ENCODE data around the gene ARHGAP11B.
"Not testable (repeated sequence)": the region's sequence is repeated elsewhere in the genome, so short reads cannot be mapped to it uniquely, and the experiment has no call there.

ARHGAP11B gene

DNA sequence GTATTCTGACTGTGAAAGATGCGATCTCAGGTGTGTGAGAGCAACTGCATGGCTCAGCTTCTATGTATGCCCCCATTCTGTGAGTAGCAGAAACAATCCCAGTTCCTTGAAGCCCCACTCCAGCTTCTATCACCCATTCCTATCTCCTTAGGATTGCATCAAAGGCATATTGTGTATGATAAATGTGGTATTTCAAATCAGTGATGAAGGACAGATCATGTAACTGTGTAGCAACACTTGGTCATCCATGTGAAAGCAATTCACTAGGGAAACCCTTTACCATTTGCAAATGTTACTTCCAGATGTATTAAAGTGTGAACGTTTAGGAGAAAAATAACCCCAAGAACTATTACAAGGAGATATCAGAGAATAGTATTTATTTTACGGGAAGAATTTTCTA, 55.1 kb downstream of the ARHGAP11B start:
- H3K27ac Mint-ChIP-seq, result not testable (repeated sequence)

DNA sequence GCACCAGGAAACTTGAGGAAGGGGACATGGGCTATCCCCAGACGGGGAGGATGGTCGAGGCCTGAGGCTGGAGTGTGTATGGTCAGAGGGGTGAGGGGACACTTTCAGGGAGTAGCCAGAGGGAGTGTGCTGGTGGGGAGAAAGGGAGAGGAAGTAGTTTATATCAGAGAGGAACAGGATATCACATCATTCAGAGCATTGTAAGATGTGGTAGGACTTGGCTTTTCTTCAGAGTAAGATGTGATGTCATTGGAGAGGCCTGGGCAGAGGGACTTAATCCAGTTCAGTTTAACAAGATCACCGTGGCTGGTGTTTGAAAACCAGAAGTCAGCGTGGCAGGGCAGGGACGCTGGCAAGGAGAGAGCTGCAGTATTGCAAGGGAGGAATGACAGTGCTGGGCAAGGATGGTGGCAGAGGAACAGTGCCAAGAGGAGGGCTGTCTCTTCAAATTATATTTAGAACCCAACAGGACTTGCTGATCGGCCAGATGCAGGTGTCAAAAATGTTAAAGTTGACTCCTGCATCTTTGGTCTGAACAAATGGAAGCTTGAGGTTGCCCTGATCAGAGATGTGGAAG, 59.9 kb downstream of the ARHGAP11B start:
- not testable (repeated sequence) for H3K4me3 Mint-ChIP-seq

More for the DNA sequence above, 55.1 kb downstream of the ARHGAP11B start:
- H3K9me3 Mint-ChIP-seq, H3K36me3 Mint-ChIP-seq, H3K27me3 Mint-ChIP-seq, H3K4me1 Mint-ChIP-seq, H3K4me3 Mint-ChIP-seq: not testable (repeated sequence)

DNA sequence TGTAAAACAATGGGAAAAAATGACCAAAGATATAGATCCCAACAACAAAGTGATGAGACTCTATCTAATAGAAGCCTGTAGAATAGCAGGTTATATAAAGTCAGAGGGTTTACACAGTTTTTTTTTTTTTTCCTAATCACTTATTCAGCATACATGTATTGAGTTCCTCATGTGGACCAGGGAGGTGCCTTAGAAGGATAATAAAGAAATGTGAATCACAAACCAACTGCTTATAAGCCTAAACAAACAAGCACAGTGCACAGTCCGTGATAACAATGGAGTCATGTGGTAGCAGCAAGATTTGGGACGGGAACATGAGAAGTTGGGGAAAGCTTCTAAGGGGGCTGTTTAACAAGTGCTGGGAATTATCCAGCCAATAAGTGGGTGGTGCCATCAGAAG, 60.7 kb downstream of the ARHGAP11B start:
- not testable (repeated sequence) for H3K27ac Mint-ChIP-seq, H3K4me1 Mint-ChIP-seq, H3K27me3 Mint-ChIP-seq, H3K36me3 Mint-ChIP-seq, H3K9me3 Mint-ChIP-seq, H3K4me3 Mint-ChIP-seq

More for the DNA sequence above, 59.9 kb downstream of the ARHGAP11B start:
- not testable (repeated sequence) for H3K4me1 Mint-ChIP-seq, H3K27ac Mint-ChIP-seq, H3K27me3 Mint-ChIP-seq, H3K36me3 Mint-ChIP-seq, H3K9me3 Mint-ChIP-seq
